ENCODE measurements around the gene SMPD2. TPM values are rescaled to one million over a fixed set of nuclear protein-coding genes. Genes with fewer than 3 reads are reported as not detected.

Gene SMPD2
- total RNA-seq, 2 donors from 2014 or later, result 21.4 to 33.7 TPM

GRCh38 chr6:109485266-109485935, 44.9 kb downstream of the SMPD2 start:
- H3K36me3 ChIP-seq, result peaks cover 3% of the 10 kb centered on the region
- H3K27ac ChIP-seq, result no peak overlapping the region
- no peaks in the 10 kb centered on the region for H3K27me3 ChIP-seq (replicated peaks; ENCODE audit: insufficient read depth)
- no peaks in the 10 kb centered on the region for H3K9me3 ChIP-seq
- ATAC-seq (ENCODE audit: insufficient number of reproducible peaks, low FRiP score, low read depth) (no peak), DNase-seq (ENCODE audit: low spot score) (no peak)
- no peak overlapping the region for H3K4me3 ChIP-seq
- TF ChIP-seq CTCF (IDR thresholded peaks at IDR 0.05), result no peak
- H3K4me1 ChIP-seq (ENCODE audit: control insufficient read depth in 1 of 2, low read depth in 2 of 2), result peaks cover 18 to 23% of the 10 kb centered on the region in 2 donors

- no peaks in the 10 kb centered on the region for H3K9me3 ChIP-seq
Measured at GRCh38 chr6:109486068-109486467, 45.5 kb downstream of the SMPD2 start.

GRCh38 chr6:109488001-109488400, 47.5 kb downstream of the SMPD2 start:
- Histone ChIP-seq H3K4me3 (no peak overlapping the region), H3K4me1 (ENCODE audit: control insufficient read depth in 1 of 2, low read depth in 2 of 2) (peaks cover 0 to 4% of the 10 kb centered on the region in 2 donors), H3K36me3 (no peaks in the 10 kb centered on the region), H3K27ac (no peak overlapping the region), H3K27me3 (replicated peaks; ENCODE audit: insufficient read depth) (no peaks in the 10 kb centered on the region), H3K9me3 (no peaks in the 10 kb centered on the region)
- DNase-seq (ENCODE audit: low spot score) (no peak), ATAC-seq (ENCODE audit: insufficient number of reproducible peaks, low FRiP score, low read depth) (no peak)
- TF ChIP-seq CTCF (IDR thresholded peaks at IDR 0.05), result no peak

More at GRCh38 chr6:109486068-109486467, 45.5 kb downstream of the SMPD2 start:
- Histone ChIP-seq H3K27ac (no peak overlapping the region), H3K4me1 (ENCODE audit: control insufficient read depth in 1 of 2, low read depth in 2 of 2) (peaks cover 11 to 16% of the 10 kb centered on the region in 2 donors), H3K4me3 (no peak overlapping the region), H3K36me3 (peaks cover 3% of the 10 kb centered on the region), H3K27me3 (replicated peaks; ENCODE audit: insufficient read depth) (no peaks in the 10 kb centered on the region)
- no peak for DNase-seq (ENCODE audit: low spot score)
- TF ChIP-seq CTCF (IDR thresholded peaks at IDR 0.05), result no peak
- no peak for ATAC-seq (ENCODE audit: insufficient number of reproducible peaks, low FRiP score, low read depth)

GRCh38 chr6:109490713-109491112, 50.2 kb downstream of the SMPD2 start:
- no peak overlapping the region for H3K4me3 ChIP-seq
- DNase-seq (ENCODE audit: low spot score) (no peak), ATAC-seq (ENCODE audit: insufficient number of reproducible peaks, low FRiP score, low read depth) (no peak)
- no peak for TF ChIP-seq CTCF (IDR thresholded peaks at IDR 0.05)
- H3K27ac ChIP-seq, result no peak overlapping the region
- no peaks in the 10 kb centered on the region for H3K36me3 ChIP-seq
- no peaks in the 10 kb centered on the region for H3K4me1 ChIP-seq (ENCODE audit: control insufficient read depth in 1 of 2, low read depth in 2 of 2)
- no peaks in the 10 kb centered on the region for H3K27me3 ChIP-seq (replicated peaks; ENCODE audit: insufficient read depth)
- no peaks in the 10 kb centered on the region for H3K9me3 ChIP-seq

GRCh38 chr6:109491207-109491938, 50.8 kb downstream of the SMPD2 start:
- no peak for DNase-seq (ENCODE audit: low spot score)
- Histone ChIP-seq H3K4me3 (no peak overlapping the region), H3K9me3 (no peaks in the 10 kb centered on the region), H3K27me3 (replicated peaks; ENCODE audit: insufficient read depth) (no peaks in the 10 kb centered on the region), H3K36me3 (no peaks in the 10 kb centered on the region), H3K27ac (no peak overlapping the region), H3K4me1 (ENCODE audit: control insufficient read depth in 1 of 2, low read depth in 2 of 2) (no peaks in the 10 kb centered on the region)
- ATAC-seq (ENCODE audit: insufficient number of reproducible peaks, low FRiP score, low read depth), result no peak
- TF ChIP-seq CTCF (IDR thresholded peaks at IDR 0.05), result no peak

Other genes starting within 250 kb of the SMPD2 start
- 100 to 1,000 TPM; 166 to 223 TPM for gene CD164, start 58.3 kb upstream of the SMPD2 start, total RNA-seq
- gene PPIL6, start 96 bp upstream of the SMPD2 start, total RNA-seq, result 1 to 10 TPM; 2.2 to 5.8 TPM
- 100 to 1,000 TPM in 1 of 2 donors, 10 to 100 TPM in 1; 60.6 to 105 TPM for gene MICAL1, start 15.0 kb downstream of the SMPD2 start, total RNA-seq
- gene ZBTB24, start 42.5 kb downstream of the SMPD2 start, total RNA-seq, result 1 to 10 TPM; 3.2 to 9.5 TPM

Data from thoracic aorta (tissue), 2 donors.